ENCODE measurements around the gene RABGAP1. TPM values are rescaled to one million over a fixed set of nuclear protein-coding genes. Genes with fewer than 3 reads are reported as not detected.
A peak's percentile ranks its signal among the peaks of the same experiment; 100 is the strongest.

RABGAP1 gene
- total and polyA plus RNA-seq, 5 donors from 2014 or later = 19.2 to 50.7 (median 27.7) TPM

GRCh38 chr9:123132696-123133095 is 191.9 kb downstream of the RABGAP1 start:
- H3K27me3 Mint-ChIP-seq = no peaks in the 10 kb centered on the region
- Histone ChIP-seq H3K36me3 (ENCODE audit: control insufficient read depth, insufficient read depth, low read length) (peaks cover 28% of the 10 kb centered on the region), H3K4me3 (ENCODE audit: low read depth, low read length) (no peak overlapping the region), H3K27ac (ENCODE audit: insufficient read depth, low read length, poor library complexity, severe bottlenecking) (no peak overlapping the region), H3K9me3 (ENCODE audit: control insufficient read depth in 2 of 2, low read length in 2 of 2) (no peaks in the 10 kb centered on the region), H3K4me1 (ENCODE audit: control insufficient read depth, insufficient read depth, low read length, poor library complexity, severe bottlenecking) (no peaks in the 10 kb centered on the region), H3K27me3 (ENCODE audit: control insufficient read depth, insufficient read depth, low read length) (no peaks in the 10 kb centered on the region)
- peaks cover 0 to 4% (median 0%) of the 10 kb centered on the region in 4 donors for H3K4me1 Mint-ChIP-seq
- no peak for DNase-seq
- ATAC-seq (ENCODE audit: low read depth in 2 of 2) = no peak
- H3K9me3 Mint-ChIP-seq = no peaks in the 10 kb centered on the region
- no peak overlapping the region for H3K27ac Mint-ChIP-seq
- H3K4me3 Mint-ChIP-seq = no peak overlapping the region
- H3K36me3 Mint-ChIP-seq = peaks cover 27% of the 10 kb centered on the region

DNA sequence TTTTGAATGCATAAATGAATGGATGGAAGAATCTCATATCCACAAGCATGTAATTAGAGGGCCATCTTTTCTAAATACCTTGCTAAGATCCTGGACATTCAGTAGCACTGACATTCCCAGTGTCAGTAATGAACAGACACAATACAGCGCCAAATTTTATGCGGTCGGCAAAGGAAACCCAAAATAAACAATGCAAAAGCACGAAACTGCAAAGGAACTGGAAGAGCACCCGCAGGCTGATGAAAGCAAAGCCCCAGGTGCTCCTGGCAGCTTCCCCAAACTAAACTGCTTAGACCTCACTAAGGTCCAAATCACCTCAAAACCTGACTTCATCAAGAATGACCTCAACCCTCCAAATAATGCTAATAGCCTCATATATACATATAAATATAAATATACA is 194.6 kb downstream of the RABGAP1 start:
- H3K27ac Mint-ChIP-seq = no peak overlapping the region
- H3K4me3 Mint-ChIP-seq = no peak overlapping the region

DNA sequence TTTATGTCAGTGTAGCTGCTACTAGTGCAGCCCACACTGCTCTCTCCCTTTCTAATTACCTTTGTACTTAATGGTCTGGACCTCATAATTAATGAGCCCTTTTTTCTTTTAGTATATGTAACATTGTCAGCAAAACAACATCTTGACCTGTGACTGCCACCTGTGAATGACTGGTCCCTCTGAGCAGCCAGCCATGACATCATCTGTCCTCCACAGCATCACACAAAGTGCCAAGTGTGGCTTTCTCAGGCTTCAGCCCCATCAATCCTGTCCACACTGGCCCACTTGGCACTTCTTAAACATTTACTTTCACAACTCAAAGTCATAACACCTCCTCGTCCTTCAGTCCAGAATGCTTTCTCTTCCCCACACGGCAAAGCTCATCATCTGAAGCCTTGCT is 197.3 kb downstream of the RABGAP1 start:
- no peak overlapping the region for H3K27ac ChIP-seq (ENCODE audit: insufficient read depth, low read length, poor library complexity, severe bottlenecking)
- Mint-ChIP-seq H3K4me3 (no peak overlapping the region), H3K27me3 (no peaks in the 10 kb centered on the region), H3K27ac (peak overlapping the region in 1 of 3 donors; percentile 2), H3K9me3 (peaks cover 0 to 1% (median 0%) of the 10 kb centered on the region in 7 donors), H3K36me3 (peaks cover 25% of the 10 kb centered on the region), H3K4me1 (peaks cover 0 to 10% (median 5%) of the 10 kb centered on the region in 4 donors)
- no peak overlapping the region for H3K4me3 ChIP-seq (ENCODE audit: low read depth, low read length)
- H3K9me3 ChIP-seq (ENCODE audit: control insufficient read depth in 2 of 2, low read length in 2 of 2) = no peaks in the 10 kb centered on the region
- peaks cover 17% of the 10 kb centered on the region for H3K36me3 ChIP-seq (ENCODE audit: control insufficient read depth, insufficient read depth, low read length)
- ATAC-seq (ENCODE audit: low read depth in 2 of 2) = no peak
- no peaks in the 10 kb centered on the region for H3K4me1 ChIP-seq (ENCODE audit: control insufficient read depth, insufficient read depth, low read length, poor library complexity, severe bottlenecking)
- no peaks in the 10 kb centered on the region for H3K27me3 ChIP-seq (ENCODE audit: control insufficient read depth, insufficient read depth, low read length)
- no peak for DNase-seq

More for the DNA sequence above, 194.6 kb downstream of the RABGAP1 start:
- no peaks in the 10 kb centered on the region for H3K27me3 ChIP-seq (ENCODE audit: control insufficient read depth, insufficient read depth, low read length)
- ATAC-seq (ENCODE audit: low read depth in 2 of 2) = no peak
- no peaks in the 10 kb centered on the region for H3K9me3 ChIP-seq (ENCODE audit: control insufficient read depth in 2 of 2, low read length in 2 of 2)
- H3K4me1 ChIP-seq (ENCODE audit: control insufficient read depth, insufficient read depth, low read length, poor library complexity, severe bottlenecking) = no peaks in the 10 kb centered on the region
- H3K27ac ChIP-seq (ENCODE audit: insufficient read depth, low read length, poor library complexity, severe bottlenecking) = no peak overlapping the region
- H3K36me3 Mint-ChIP-seq = peaks cover 16% of the 10 kb centered on the region
- peaks cover 0 to 10% (median 4%) of the 10 kb centered on the region in 4 donors for H3K4me1 Mint-ChIP-seq
- no peak for DNase-seq
- no peak overlapping the region for H3K4me3 ChIP-seq (ENCODE audit: low read depth, low read length)
- peaks cover 0 to 1% (median 0%) of the 10 kb centered on the region in 7 donors for H3K9me3 Mint-ChIP-seq
- peaks cover 26% of the 10 kb centered on the region for H3K36me3 ChIP-seq (ENCODE audit: control insufficient read depth, insufficient read depth, low read length)
- H3K27me3 Mint-ChIP-seq = no peaks in the 10 kb centered on the region

- DNase-seq = no peak
- H3K27ac Mint-ChIP-seq = no peak overlapping the region
- H3K4me3 Mint-ChIP-seq = no peak overlapping the region
- Histone ChIP-seq H3K27ac (ENCODE audit: insufficient read depth, low read length, poor library complexity, severe bottlenecking) (no peak overlapping the region), H3K4me3 (ENCODE audit: low read depth, low read length) (no peak overlapping the region), H3K9me3 (ENCODE audit: control insufficient read depth in 2 of 2, low read length in 2 of 2) (no peaks in the 10 kb centered on the region), H3K27me3 (ENCODE audit: control insufficient read depth, insufficient read depth, low read length) (no peaks in the 10 kb centered on the region), H3K36me3 (ENCODE audit: control insufficient read depth, insufficient read depth, low read length) (peaks cover 5% of the 10 kb centered on the region), H3K4me1 (ENCODE audit: control insufficient read depth, insufficient read depth, low read length, poor library complexity, severe bottlenecking) (no peaks in the 10 kb centered on the region)
- H3K4me1 Mint-ChIP-seq = peaks cover 0 to 2% (median 0%) of the 10 kb centered on the region in 4 donors
- H3K36me3 Mint-ChIP-seq = peaks cover 31% of the 10 kb centered on the region
- no peaks in the 10 kb centered on the region for H3K27me3 Mint-ChIP-seq
- ATAC-seq (ENCODE audit: low read depth in 2 of 2) = no peak
- H3K9me3 Mint-ChIP-seq = peaks cover 0 to 1% (median 0%) of the 10 kb centered on the region in 7 donors
Measured at GRCh38 chr9:123149067-123149466, 208.2 kb downstream of the RABGAP1 start.

GRCh38 chr9:123150708-123151503 is 210.1 kb downstream of the RABGAP1 start:
- ATAC-seq (ENCODE audit: low read depth in 2 of 2) = no peak
- peaks cover 0 to 1% (median 0%) of the 10 kb centered on the region in 7 donors for H3K9me3 Mint-ChIP-seq
- peaks cover 11% of the 10 kb centered on the region for H3K36me3 ChIP-seq (ENCODE audit: control insufficient read depth, insufficient read depth, low read length)
- peaks cover 0 to 2% (median 0%) of the 10 kb centered on the region in 4 donors for H3K4me1 Mint-ChIP-seq
- no peak overlapping the region for H3K27ac ChIP-seq (ENCODE audit: insufficient read depth, low read length, poor library complexity, severe bottlenecking)
- H3K27me3 ChIP-seq (ENCODE audit: control insufficient read depth, insufficient read depth, low read length) = no peaks in the 10 kb centered on the region
- H3K4me3 Mint-ChIP-seq = no peak overlapping the region
- H3K36me3 Mint-ChIP-seq = peaks cover 21% of the 10 kb centered on the region
- no peak overlapping the region for H3K27ac Mint-ChIP-seq
- no peak for DNase-seq
- no peaks in the 10 kb centered on the region for H3K27me3 Mint-ChIP-seq
- H3K4me3 ChIP-seq (ENCODE audit: low read depth, low read length) = no peak overlapping the region
- H3K9me3 ChIP-seq (ENCODE audit: control insufficient read depth in 2 of 2, low read length in 2 of 2) = no peaks in the 10 kb centered on the region
- H3K4me1 ChIP-seq (ENCODE audit: control insufficient read depth, insufficient read depth, low read length, poor library complexity, severe bottlenecking) = no peaks in the 10 kb centered on the region

Other genes starting within 250 kb of the RABGAP1 start
- not detected for gene OR1L4, start 217.0 kb upstream of the RABGAP1 start, total RNA-seq
- gene OR1L4, start 217.0 kb upstream of the RABGAP1 start, polyA plus RNA-seq = not detected
- not detected for gene OR1L6, start 198.7 kb upstream of the RABGAP1 start, total RNA-seq
- under 1 TPM in 1 of 4 donors, not detected in 3; 0.17 TPM for gene OR1L6, start 198.7 kb upstream of the RABGAP1 start, polyA plus RNA-seq
- not detected for gene OR5C1, start 152.1 kb upstream of the RABGAP1 start, total RNA-seq
- gene OR5C1, start 152.1 kb upstream of the RABGAP1 start, polyA plus RNA-seq = not detected
- gene OR1K1, start 140.9 kb upstream of the RABGAP1 start, total RNA-seq = not detected
- gene OR1K1, start 140.9 kb upstream of the RABGAP1 start, polyA plus RNA-seq = under 1 TPM in 2 of 4 donors, not detected in 2; 0.34 to 0.41 TPM
- gene PDCL, start 112.4 kb upstream of the RABGAP1 start, total RNA-seq = 24.5 TPM
- 10 to 100 TPM; 16.7 to 20.1 (median 18.4) TPM for gene PDCL, start 112.4 kb upstream of the RABGAP1 start, polyA plus RNA-seq
- 82.4 TPM for gene RC3H2, start 35.7 kb upstream of the RABGAP1 start, total RNA-seq
- 10 to 100 TPM; 23.2 to 35.7 (median 28.0) TPM for gene RC3H2, start 35.7 kb upstream of the RABGAP1 start, polyA plus RNA-seq
- gene ZBTB6, start 27.7 kb upstream of the RABGAP1 start, total RNA-seq = 4.5 TPM
- gene ZBTB6, start 27.7 kb upstream of the RABGAP1 start, polyA plus RNA-seq = 1 to 10 TPM in 3 of 4 donors, under 1 TPM in 1; 0.87 to 3.2 (median 1.8) TPM
- 5.9 TPM for gene ZBTB26, start 9.5 kb upstream of the RABGAP1 start, total RNA-seq
- gene ZBTB26, start 9.5 kb upstream of the RABGAP1 start, polyA plus RNA-seq = 1 to 10 TPM in 2 of 4 donors, under 1 TPM in 2; 0.70 to 1.4 (median 1.1) TPM
- gene GPR21, start 92.6 kb downstream of the RABGAP1 start, total RNA-seq = 3.6 TPM
- gene GPR21, start 92.6 kb downstream of the RABGAP1 start, polyA plus RNA-seq = not detected

All from CD4-positive, CD25-positive, alpha-beta regulatory T cell (primary cell).